HepG2 (cell line): ENCODE results near the gene RYK.

Experiments used
- SNRNP70 ChIP-seq: fragments of 200-400 bp; formaldehyde crosslinking; IDR thresholded peaks from 2 replicates; pipeline ENCODE4 v1.6.1; 2017; ENCODE audit warnings: mild to moderate bottlenecking, low read depth, low read length, moderate library complexity
- ZNF382 ChIP-seq: sonication (generic); formaldehyde crosslinking; IDR thresholded peaks from 2 replicates; pipeline ENCODE4 v1.5.0; 2020; ENCODE audit warnings: missing genetic modification reagents, mild to moderate bottlenecking, borderline replicate concordance

DNA sequence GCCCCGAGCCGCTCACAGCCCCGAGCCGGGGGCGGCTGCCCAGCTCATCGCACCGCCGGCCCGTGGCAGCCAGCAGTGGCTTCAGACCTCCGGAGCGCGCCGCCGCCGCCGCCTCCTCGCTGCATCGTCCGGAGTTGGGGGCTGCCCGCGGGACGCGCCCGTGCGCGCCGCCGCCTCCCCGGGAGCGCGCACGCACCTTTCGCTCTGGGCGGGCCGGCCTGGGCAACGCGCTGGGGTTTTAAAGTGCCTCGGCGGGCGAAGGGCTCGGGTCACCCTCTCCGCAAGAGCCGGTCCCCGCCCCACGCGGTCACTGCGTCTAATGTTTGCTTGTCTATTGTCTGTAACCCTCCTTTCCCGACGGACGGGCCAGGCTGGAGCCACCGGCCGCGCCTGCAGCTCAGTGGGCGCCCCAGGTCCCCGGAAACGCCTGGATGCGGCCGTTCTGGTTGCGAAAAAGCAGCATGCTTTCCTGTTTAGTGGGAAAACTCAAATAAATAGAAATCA is at the start of gene RYK:
- no peak for TF ChIP-seq SNRNP70
- TF ChIP-seq ZNF382 = no peak
